ENCODE data around the gene PTGR2. TPM values are rescaled to one million over a fixed set of nuclear protein-coding genes. Genes with fewer than 3 reads are reported as not detected.

The PTGR2 gene
- total and polyA plus RNA-seq, 2 of the 8 experiments (the other 6 are each of a cell fraction or from before 2014, with no cell fraction given), result 6.0 to 17.5 TPM

DNA sequence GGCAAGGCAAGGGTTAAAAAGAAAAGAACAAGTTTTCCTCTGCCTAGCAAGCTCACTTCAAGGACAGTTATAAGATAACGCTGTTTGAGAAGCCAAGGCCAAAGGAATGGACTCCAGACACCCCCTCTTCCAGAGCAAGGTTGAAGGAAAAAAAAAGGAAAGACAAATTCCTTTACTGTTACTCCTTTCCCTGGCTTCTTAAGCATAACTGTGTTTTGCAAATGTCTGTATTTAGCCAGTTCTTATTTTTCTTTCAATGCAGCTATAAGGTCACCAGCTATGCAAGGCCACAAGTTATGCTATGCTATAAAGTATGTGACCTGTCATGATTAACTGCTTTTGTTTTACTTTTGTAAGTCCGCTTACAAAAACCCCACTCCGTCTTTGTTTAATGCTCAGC, 61.6 kb downstream of the PTGR2 start (continued):
- TF ChIP-seq, protein P1, sequence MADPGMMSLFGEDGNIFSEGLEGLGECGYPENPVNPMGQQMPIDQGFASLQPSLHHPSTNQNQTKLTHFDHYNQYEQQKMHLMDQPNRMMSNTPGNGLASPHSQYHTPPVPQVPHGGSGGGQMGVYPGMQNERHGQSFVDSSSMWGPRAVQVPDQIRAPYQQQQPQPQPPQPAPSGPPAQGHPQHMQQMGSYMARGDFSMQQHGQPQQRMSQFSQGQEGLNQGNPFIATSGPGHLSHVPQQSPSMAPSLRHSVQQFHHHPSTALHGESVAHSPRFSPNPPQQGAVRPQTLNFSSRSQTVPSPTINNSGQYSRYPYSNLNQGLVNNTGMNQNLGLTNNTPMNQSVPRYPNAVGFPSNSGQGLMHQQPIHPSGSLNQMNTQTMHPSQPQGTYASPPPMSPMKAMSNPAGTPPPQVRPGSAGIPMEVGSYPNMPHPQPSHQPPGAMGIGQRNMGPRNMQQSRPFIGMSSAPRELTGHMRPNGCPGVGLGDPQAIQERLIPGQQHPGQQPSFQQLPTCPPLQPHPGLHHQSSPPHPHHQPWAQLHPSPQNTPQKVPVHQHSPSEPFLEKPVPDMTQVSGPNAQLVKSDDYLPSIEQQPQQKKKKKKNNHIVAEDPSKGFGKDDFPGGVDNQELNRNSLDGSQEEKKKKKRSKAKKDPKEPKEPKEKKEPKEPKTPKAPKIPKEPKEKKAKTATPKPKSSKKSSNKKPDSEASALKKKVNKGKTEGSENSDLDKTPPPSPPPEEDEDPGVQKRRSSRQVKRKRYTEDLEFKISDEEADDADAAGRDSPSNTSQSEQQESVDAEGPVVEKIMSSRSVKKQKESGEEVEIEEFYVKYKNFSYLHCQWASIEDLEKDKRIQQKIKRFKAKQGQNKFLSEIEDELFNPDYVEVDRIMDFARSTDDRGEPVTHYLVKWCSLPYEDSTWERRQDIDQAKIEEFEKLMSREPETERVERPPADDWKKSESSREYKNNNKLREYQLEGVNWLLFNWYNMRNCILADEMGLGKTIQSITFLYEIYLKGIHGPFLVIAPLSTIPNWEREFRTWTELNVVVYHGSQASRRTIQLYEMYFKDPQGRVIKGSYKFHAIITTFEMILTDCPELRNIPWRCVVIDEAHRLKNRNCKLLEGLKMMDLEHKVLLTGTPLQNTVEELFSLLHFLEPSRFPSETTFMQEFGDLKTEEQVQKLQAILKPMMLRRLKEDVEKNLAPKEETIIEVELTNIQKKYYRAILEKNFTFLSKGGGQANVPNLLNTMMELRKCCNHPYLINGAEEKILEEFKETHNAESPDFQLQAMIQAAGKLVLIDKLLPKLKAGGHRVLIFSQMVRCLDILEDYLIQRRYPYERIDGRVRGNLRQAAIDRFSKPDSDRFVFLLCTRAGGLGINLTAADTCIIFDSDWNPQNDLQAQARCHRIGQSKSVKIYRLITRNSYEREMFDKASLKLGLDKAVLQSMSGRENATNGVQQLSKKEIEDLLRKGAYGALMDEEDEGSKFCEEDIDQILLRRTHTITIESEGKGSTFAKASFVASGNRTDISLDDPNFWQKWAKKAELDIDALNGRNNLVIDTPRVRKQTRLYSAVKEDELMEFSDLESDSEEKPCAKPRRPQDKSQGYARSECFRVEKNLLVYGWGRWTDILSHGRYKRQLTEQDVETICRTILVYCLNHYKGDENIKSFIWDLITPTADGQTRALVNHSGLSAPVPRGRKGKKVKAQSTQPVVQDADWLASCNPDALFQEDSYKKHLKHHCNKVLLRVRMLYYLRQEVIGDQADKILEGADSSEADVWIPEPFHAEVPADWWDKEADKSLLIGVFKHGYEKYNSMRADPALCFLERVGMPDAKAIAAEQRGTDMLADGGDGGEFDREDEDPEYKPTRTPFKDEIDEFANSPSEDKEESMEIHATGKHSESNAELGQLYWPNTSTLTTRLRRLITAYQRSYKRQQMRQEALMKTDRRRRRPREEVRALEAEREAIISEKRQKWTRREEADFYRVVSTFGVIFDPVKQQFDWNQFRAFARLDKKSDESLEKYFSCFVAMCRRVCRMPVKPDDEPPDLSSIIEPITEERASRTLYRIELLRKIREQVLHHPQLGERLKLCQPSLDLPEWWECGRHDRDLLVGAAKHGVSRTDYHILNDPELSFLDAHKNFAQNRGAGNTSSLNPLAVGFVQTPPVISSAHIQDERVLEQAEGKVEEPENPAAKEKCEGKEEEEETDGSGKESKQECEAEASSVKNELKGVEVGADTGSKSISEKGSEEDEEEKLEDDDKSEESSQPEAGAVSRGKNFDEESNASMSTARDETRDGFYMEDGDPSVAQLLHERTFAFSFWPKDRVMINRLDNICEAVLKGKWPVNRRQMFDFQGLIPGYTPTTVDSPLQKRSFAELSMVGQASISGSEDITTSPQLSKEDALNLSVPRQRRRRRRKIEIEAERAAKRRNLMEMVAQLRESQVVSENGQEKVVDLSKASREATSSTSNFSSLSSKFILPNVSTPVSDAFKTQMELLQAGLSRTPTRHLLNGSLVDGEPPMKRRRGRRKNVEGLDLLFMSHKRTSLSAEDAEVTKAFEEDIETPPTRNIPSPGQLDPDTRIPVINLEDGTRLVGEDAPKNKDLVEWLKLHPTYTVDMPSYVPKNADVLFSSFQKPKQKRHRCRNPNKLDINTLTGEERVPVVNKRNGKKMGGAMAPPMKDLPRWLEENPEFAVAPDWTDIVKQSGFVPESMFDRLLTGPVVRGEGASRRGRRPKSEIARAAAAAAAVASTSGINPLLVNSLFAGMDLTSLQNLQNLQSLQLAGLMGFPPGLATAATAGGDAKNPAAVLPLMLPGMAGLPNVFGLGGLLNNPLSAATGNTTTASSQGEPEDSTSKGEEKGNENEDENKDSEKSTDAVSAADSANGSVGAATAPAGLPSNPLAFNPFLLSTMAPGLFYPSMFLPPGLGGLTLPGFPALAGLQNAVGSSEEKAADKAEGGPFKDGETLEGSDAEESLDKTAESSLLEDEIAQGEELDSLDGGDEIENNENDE (IDR thresholded peaks at IDR 0.05; ENCODE audit: insufficient replicate concordance, low read length), result no peak
- TF ChIP-seq KDM4A (IDR thresholded peaks at IDR 0.05; ENCODE audit: low read depth, low read length, severe bottlenecking), result no peak
- no peak for TF ChIP-seq SAP30 (IDR thresholded peaks at IDR 0.05; ENCODE audit: insufficient read depth, insufficient replicate concordance, low read length)
- no peak for TF ChIP-seq SP1 (IDR thresholded peaks at IDR 0.05; ENCODE audit: low read depth, low read length)
- TF ChIP-seq SIX5 (IDR thresholded peaks at IDR 0.05; ENCODE audit: low read depth, low read length), result no peak
- TF ChIP-seq POU5F1 (IDR thresholded peaks at IDR 0.05; ENCODE audit: low read depth, low read length), result no peak
- TF ChIP-seq TBP (IDR thresholded peaks at IDR 0.05; ENCODE audit: low read depth, low read length), result no peak
- no peak for TF ChIP-seq EP300 (IDR thresholded peaks at IDR 0.05; ENCODE audit: borderline replicate concordance in 1 of 2, low read depth in 2 of 2, low read length in 2 of 2)
